Measurements from ENCODE around the gene LINGO3. TPM values are rescaled to one million over a fixed set of nuclear protein-coding genes. Genes with fewer than 3 reads are reported as not detected.
A peak's percentile ranks its signal among the peaks of the same experiment; 100 is the strongest.

Gene LINGO3
- total RNA-seq, 3 donors from 2014 or later (not counting 1 experiment from before 2014, with no cell fraction given) = 0.68 to 1.0 (median 0.84) TPM

DNA sequence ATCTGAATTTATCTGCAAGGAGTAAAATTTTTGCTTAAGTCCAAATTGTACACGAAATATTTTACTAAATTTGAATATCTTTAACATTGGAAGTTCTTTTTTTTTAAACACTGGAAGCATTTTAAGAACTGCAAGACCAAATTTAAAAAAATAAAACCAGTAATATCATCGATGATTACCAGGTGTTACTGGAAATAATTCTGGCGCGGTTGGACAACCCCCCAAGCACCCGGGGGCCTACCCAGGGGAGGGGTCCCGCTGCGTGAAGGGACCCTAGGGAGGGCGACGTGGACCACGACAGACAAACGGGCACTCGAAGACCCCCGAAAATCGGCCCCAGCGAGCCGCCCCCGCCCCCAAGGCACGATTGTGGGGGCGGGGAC, 39.1 kb downstream of the LINGO3 start:
- H3K27me3 Mint-ChIP-seq (ENCODE audit: low read depth in 2 of 2) = no peaks in the 10 kb centered on the region
- DNase-seq = no peak
- peak overlapping the region; percentile 65 for H3K4me3 ChIP-seq (ENCODE audit: low read length)
- no peaks in the 10 kb centered on the region for H3K9me3 Mint-ChIP-seq
- peak overlapping the region; percentile 87 to 97 for H3K27ac Mint-ChIP-seq
- H3K9me3 ChIP-seq (ENCODE audit: control insufficient read depth, insufficient read depth, low read length) = no peaks in the 10 kb centered on the region
- peaks cover 54% of the 10 kb centered on the region for H3K4me1 ChIP-seq (ENCODE audit: control insufficient read depth, insufficient read depth, low read length)
- H3K4me1 Mint-ChIP-seq = peaks cover 14 to 38% of the 10 kb centered on the region in 2 donors
- H3K27ac ChIP-seq (ENCODE audit: low read length) = peak overlapping the region; percentile 67
- TF ChIP-seq, protein P1, sequence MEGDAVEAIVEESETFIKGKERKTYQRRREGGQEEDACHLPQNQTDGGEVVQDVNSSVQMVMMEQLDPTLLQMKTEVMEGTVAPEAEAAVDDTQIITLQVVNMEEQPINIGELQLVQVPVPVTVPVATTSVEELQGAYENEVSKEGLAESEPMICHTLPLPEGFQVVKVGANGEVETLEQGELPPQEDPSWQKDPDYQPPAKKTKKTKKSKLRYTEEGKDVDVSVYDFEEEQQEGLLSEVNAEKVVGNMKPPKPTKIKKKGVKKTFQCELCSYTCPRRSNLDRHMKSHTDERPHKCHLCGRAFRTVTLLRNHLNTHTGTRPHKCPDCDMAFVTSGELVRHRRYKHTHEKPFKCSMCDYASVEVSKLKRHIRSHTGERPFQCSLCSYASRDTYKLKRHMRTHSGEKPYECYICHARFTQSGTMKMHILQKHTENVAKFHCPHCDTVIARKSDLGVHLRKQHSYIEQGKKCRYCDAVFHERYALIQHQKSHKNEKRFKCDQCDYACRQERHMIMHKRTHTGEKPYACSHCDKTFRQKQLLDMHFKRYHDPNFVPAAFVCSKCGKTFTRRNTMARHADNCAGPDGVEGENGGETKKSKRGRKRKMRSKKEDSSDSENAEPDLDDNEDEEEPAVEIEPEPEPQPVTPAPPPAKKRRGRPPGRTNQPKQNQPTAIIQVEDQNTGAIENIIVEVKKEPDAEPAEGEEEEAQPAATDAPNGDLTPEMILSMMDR (IDR thresholded peaks at IDR 0.05) = no peak
- no peaks in the 10 kb centered on the region for H3K27me3 ChIP-seq (ENCODE audit: control insufficient read depth, insufficient read depth, low read length)
- H3K36me3 Mint-ChIP-seq = no peaks in the 10 kb centered on the region
- WGBS (ENCODE audit: insufficient coverage) = under 1% methylated on average over 18 of the region's 19 CpGs
- ATAC-seq = no peak
- intact Hi-C loops (cut with micrococcal nuclease) = loop anchor here (1.0 kb wide), 1 partner anchor 33 kb away; the partner anchor contains the start of genes PLEKHJ1 and SF3A2
- H3K36me3 ChIP-seq (ENCODE audit: control insufficient read depth, insufficient read depth, low read length) = peaks cover 16% of the 10 kb centered on the region
- peak overlapping the region; percentile 78 for H3K4me3 Mint-ChIP-seq

DNA sequence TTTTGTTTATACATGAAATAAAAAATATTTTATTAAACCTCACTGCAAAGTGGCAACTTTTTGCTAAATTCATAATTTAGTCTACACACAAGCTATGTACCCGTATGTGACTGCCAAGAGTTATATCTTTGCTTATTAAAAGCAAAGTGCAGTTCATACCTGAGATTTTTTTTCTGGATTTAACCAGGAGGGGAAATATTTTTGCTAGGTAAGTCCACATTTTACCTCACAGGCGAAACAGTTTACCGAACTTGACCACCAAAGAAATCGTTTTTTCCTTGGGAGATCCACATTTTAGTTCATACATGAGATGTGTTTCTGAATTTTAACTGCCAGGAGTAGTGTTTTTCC, 39.5 kb downstream of the LINGO3 start:
- 94% methylated on average over 3 of the region's 4 CpGs for WGBS (ENCODE audit: insufficient coverage)
- intact Hi-C loops (cut with micrococcal nuclease) = no loop called here
- Histone ChIP-seq H3K4me1 (ENCODE audit: control insufficient read depth, insufficient read depth, low read length) (peaks cover 54% of the 10 kb centered on the region), H3K4me3 (ENCODE audit: low read length) (no peak overlapping the region), H3K27me3 (ENCODE audit: control insufficient read depth, insufficient read depth, low read length) (no peaks in the 10 kb centered on the region), H3K36me3 (ENCODE audit: control insufficient read depth, insufficient read depth, low read length) (peaks cover 16% of the 10 kb centered on the region), H3K9me3 (ENCODE audit: control insufficient read depth, insufficient read depth, low read length) (no peaks in the 10 kb centered on the region), H3K27ac (ENCODE audit: low read length) (no peak overlapping the region)
- H3K4me3 Mint-ChIP-seq = peak overlapping the region; percentile 78
- peaks cover 10 to 34% of the 10 kb centered on the region in 2 donors for H3K4me1 Mint-ChIP-seq
- no peak for ATAC-seq
- H3K27me3 Mint-ChIP-seq (ENCODE audit: low read depth in 2 of 2) = no peaks in the 10 kb centered on the region
- TF ChIP-seq, protein P1 (IDR thresholded peaks at IDR 0.05) = no peak
- no peaks in the 10 kb centered on the region for H3K36me3 Mint-ChIP-seq
- DNase-seq = no peak
- no peaks in the 10 kb centered on the region for H3K9me3 Mint-ChIP-seq
- peak overlapping the region in 1 of 2 donors; percentile 87 for H3K27ac Mint-ChIP-seq

DNA sequence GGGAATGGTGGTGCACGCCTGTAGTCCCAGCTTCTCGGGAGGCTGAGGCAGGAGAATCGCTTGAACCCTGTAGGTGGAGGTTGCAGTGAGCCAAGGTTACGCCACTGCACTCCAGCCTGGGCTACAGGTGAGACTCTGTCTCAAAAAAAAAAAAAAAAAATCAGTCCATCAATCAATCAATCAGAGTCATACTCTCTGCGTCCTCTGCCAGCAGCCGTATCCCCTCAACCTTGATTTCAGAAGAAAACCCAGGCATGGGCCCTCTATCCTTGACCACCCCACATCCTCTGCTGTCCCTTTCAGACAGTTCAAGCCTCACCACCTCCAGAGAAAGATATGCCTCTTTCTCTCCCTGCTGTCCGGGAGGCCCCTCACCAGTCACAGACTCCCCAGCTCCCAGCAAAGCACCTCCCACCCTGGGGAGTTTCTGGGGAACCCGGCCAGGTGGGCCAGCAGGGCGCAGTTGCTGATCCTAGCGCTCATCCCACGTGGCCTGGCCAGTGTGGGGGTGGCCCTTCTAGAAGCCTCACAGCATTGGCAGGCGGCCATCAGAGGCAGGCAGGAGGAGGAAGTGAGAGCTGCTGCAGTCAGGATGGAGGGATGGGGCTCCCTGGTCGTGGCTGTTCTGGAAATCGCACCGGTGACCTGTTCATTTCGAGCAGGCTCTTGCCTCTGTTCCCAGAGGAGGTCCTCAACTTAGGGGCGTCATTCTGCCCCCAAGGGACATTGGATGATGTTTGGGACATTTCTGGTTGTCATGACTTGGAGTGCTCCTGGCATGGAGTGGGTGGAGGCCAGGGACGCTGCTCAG, 41.6 kb downstream of the LINGO3 start:
- peaks cover 2 to 19% of the 10 kb centered on the region in 2 donors for H3K4me1 Mint-ChIP-seq
- no peaks in the 10 kb centered on the region for H3K27me3 ChIP-seq (ENCODE audit: control insufficient read depth, insufficient read depth, low read length)
- 47% methylated on average over 18 of the region's 18 CpGs for WGBS (ENCODE audit: insufficient coverage)
- no peak overlapping the region for H3K4me3 ChIP-seq (ENCODE audit: low read length)
- TF ChIP-seq, protein P1 (IDR thresholded peaks at IDR 0.05) = no peak
- no peaks in the 10 kb centered on the region for H3K36me3 Mint-ChIP-seq
- DNase-seq = peak in 1 of 2 donors; percentile 50
- no peaks in the 10 kb centered on the region for H3K27me3 Mint-ChIP-seq (ENCODE audit: low read depth in 2 of 2)
- no peak overlapping the region for H3K4me3 Mint-ChIP-seq
- H3K27ac Mint-ChIP-seq = no peak overlapping the region
- no peak overlapping the region for H3K27ac ChIP-seq (ENCODE audit: low read length)
- H3K9me3 Mint-ChIP-seq = no peaks in the 10 kb centered on the region
- H3K4me1 ChIP-seq (ENCODE audit: control insufficient read depth, insufficient read depth, low read length) = peaks cover 44% of the 10 kb centered on the region
- H3K36me3 ChIP-seq (ENCODE audit: control insufficient read depth, insufficient read depth, low read length) = peaks cover under 1% of the 10 kb centered on the region
- ATAC-seq = no peak
- no peaks in the 10 kb centered on the region for H3K9me3 ChIP-seq (ENCODE audit: control insufficient read depth, insufficient read depth, low read length)
- intact Hi-C loops (cut with micrococcal nuclease) = no loop called here

All from natural killer cell (primary cell).